K562 (cell line): Measurements from ENCODE around the gene ORAI3. TPM values are rescaled to one million over a fixed set of nuclear protein-coding genes. Genes with fewer than 3 reads are reported as not detected.

Experiments used
- CHD1 ChIP-seq: fragments of 200-600 bp; sonication (generic); IDR thresholded peaks from one replicate; pipeline ENCODE4 v1.6.1; 2012; ENCODE audit warnings: mild to moderate bottlenecking, moderate library complexity, low read length, inconsistent platforms
- CHD4 ChIP-seq: fragments of 200-600 bp; sonication (generic); IDR thresholded peaks from 3 replicates; pipeline ENCODE4 v1.6.1; 2012; ENCODE audit warnings: low read depth, mild to moderate bottlenecking, mixed read lengths, low read length, inconsistent platforms; ENCODE audit not compliant: insufficient read depth, insufficient replicate concordance, poor library complexity, severe bottlenecking
- CHD7 ChIP-seq: fragments of 200-600 bp; sonication (generic); IDR thresholded peaks from one replicate; pipeline ENCODE4 v1.6.1; 2012; ENCODE audit warnings: mild to moderate bottlenecking, low read depth, low read length, inconsistent platforms
- MTA3 ChIP-seq: fragments of 450-650 bp; formaldehyde crosslinking; IDR thresholded peaks from 2 replicates; pipeline ENCODE4 v1.6.1; 2017; ENCODE audit warnings: mild to moderate bottlenecking, borderline replicate concordance
- NR4A1 ChIP-seq, 2 experiments: fragments of 250-450 bp in 1 of 2; fragments of 450-650 bp in 1 of 2; sonication (Bioruptor Pico) in 1 of 2; IDR thresholded peaks; 2 replicates each; pipeline versions ENCODE4 v1.4.0 to v1.6.1; 2016 to 2020; ENCODE audit warnings: mild to moderate bottlenecking in 2 of 2, missing compliant biosample characterization in 1 of 2, missing genetic modification characterization in 1 of 2, moderate library complexity in 1 of 2
- POLR2B ChIP-seq: fragments of 450-650 bp; IDR thresholded peaks from 2 replicates; pipeline ENCODE4 v1.6.1; 2018; ENCODE audit warnings: low read depth; ENCODE audit not compliant: partially characterized antibody
- RAD51 ChIP-seq: fragments of 450-650 bp; IDR thresholded peaks from 2 replicates; pipeline ENCODE4 v1.7.1; 2016; ENCODE audit warnings: low read depth, mild to moderate bottlenecking, borderline replicate concordance
- RBM14 ChIP-seq: fragments of 200-400 bp; formaldehyde crosslinking; IDR thresholded peaks from 2 replicates; pipeline ENCODE4 v1.6.1; 2018; ENCODE audit warnings: low read depth, mild to moderate bottlenecking, low read length, moderate library complexity, borderline replicate concordance; ENCODE audit not compliant: insufficient read depth
- RNF2 ChIP-seq: sonication (generic); IDR thresholded peaks from 2 replicates; pipeline ENCODE4 v1.6.1; 2016
- SOX6 ChIP-seq: fragments of 450-650 bp; IDR thresholded peaks from 2 replicates; pipeline ENCODE4 v1.6.1; 2014; ENCODE audit warnings: mild to moderate bottlenecking
- THAP12 ChIP-seq: fragments of 250-450 bp; sonication (Bioruptor Pico); IDR thresholded peaks from 2 replicates; pipeline ENCODE4 v1.9.0; 2021; ENCODE audit warnings: mild to moderate bottlenecking, inconsistent platforms
- ZKSCAN1 ChIP-seq: fragments of 150-350 bp; IDR thresholded peaks from 2 replicates; pipeline ENCODE4 v1.6.1; 2016; ENCODE audit warnings: low read depth, low read length
- ZNF696 ChIP-seq: fragments of 250-450 bp; sonication (Bioruptor Pico); conservative IDR thresholded peaks from 2 replicates; pipeline ENCODE4 v1.4.0; 2020; ENCODE audit warnings: mild to moderate bottlenecking, moderate library complexity
- polyA plus RNA-seq, 8 experiments: library from polyadenylated mRNA; depleted of rRNA in 4 of 8; stranded (reverse) in 5 of 8; unstranded in 3 of 8; fragments of >200 nt; fragmentation: Nextera tagmentation in 2 of 8; fragmentation: Illumina TruSeq in 1 of 8; extraction: Ambion mirVana in 2 of 8; extraction: Trizol in 1 of 8; gene quantifications; 2 replicates each; pipeline versions ENCODE4 v1.2.1 to v1.2.3, GENCODE V29; 2011 to 2014; ENCODE audit warnings: inconsistent platforms in 1 of 8, missing spikeins in 1 of 8
- total RNA-seq, 7 experiments: library from RNA; depleted of rRNA in 6 of 7; stranded (reverse); fragments of >200 nt in 6 of 7; fragmentation: Illumina TruSeq in 2 of 7; extraction: Trizol in 2 of 7; gene quantifications; 2 replicates each; pipeline versions ENCODE4 v1.2.1 to v1.2.3, GENCODE V29; 2011 to 2021; ENCODE audit warnings: low replicate concordance in 1 of 7

The ORAI3 gene
- total and polyA plus RNA-seq, 9 of the 15 experiments (the other 6 are each of a cell fraction or from before 2014, with no cell fraction given) = 4.9 to 23.3 (median 14.1) TPM

GRCh38 chr16:30922960-30923535, 25.8 kb upstream of the ORAI3 start (continued):
- TF ChIP-seq CHD7 = no peak
- no peak for TF ChIP-seq ZNF696
- TF ChIP-seq SOX6 = peak; percentile 93
- TF ChIP-seq POLR2B = peak; percentile 60
- TF ChIP-seq MTA3 = peak; percentile 49; the same call in 1 of the 2 replicates
- peak; percentile 74; the same call in 1 of the 2 replicates for TF ChIP-seq RNF2
- TF ChIP-seq ZKSCAN1 = no peak
- TF ChIP-seq RBM14 = no peak
- TF ChIP-seq NR4A1 (CRISPR knock-in tag; IDR thresholded peaks at IDR 0.05) = no peak
- TF ChIP-seq NR4A1 (tag; IDR thresholded peaks at IDR 0.05) = peak; percentile 92
- peak; percentile 49; the same call in 1 of the 2 replicates for TF ChIP-seq RAD51
- no peak for TF ChIP-seq CHD4
- peak; percentile 72; the same call in 1 of the 2 replicates for TF ChIP-seq THAP12 (CRISPR knock-in tag)
- peak; percentile 64 for TF ChIP-seq CHD1
